ENCODE measurements around the gene ATP6AP1.

GRCh38 chrX:154459832-154460231, 31.4 kb downstream of the ATP6AP1 start:
- no peak for TF ChIP-seq CTCF (IDR thresholded peaks at IDR 0.05)
- TF ChIP-seq POLR2A (IDR thresholded peaks at IDR 0.05): no peak
- TF ChIP-seq POLR2AphosphoS5 (IDR thresholded peaks at IDR 0.05; ENCODE audit: insufficient read depth in 1 of 2, low read depth in 1 of 2): no peak
